ENCODE data around the gene CPNE4.

Gene CPNE4

DNA sequence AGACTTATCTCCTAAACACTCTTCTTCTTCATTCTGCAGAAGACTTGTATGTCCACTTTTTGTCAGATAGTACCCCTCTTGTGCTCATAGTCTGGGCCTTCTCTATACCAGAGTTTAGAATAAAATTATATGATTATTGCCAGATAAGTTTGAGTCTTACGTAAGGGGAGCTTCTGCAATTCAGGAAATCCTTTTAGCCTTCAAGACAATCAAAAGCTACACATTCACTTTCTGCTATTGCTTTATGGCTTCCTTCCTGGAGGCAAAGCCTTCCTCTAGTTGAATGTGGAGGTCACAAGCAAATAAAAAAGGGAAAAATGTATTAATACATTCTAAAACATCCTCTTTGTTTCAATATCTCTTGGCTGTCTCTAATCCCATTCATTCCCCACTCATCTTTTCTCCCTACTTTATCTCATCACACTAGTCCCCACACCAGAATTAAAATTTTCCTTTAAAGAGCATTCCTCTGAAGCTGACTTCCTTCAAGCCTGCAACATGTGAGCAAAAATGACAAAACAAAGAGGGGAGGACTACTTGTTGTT is 186.8 kb downstream of the CPNE4 start:
- TF ChIP-seq, protein P1, sequence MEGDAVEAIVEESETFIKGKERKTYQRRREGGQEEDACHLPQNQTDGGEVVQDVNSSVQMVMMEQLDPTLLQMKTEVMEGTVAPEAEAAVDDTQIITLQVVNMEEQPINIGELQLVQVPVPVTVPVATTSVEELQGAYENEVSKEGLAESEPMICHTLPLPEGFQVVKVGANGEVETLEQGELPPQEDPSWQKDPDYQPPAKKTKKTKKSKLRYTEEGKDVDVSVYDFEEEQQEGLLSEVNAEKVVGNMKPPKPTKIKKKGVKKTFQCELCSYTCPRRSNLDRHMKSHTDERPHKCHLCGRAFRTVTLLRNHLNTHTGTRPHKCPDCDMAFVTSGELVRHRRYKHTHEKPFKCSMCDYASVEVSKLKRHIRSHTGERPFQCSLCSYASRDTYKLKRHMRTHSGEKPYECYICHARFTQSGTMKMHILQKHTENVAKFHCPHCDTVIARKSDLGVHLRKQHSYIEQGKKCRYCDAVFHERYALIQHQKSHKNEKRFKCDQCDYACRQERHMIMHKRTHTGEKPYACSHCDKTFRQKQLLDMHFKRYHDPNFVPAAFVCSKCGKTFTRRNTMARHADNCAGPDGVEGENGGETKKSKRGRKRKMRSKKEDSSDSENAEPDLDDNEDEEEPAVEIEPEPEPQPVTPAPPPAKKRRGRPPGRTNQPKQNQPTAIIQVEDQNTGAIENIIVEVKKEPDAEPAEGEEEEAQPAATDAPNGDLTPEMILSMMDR (IDR thresholded peaks at IDR 0.05; ENCODE audit: low read depth, low read length), result no peak
- H3K27ac ChIP-seq, result no peak overlapping the region
- H3K4me3 ChIP-seq (ENCODE audit: low read depth, low read length), result no peak overlapping the region
- no peaks in the 10 kb centered on the region for H3K9me3 ChIP-seq (ENCODE audit: severe bottlenecking)
- DNase-seq, result no peak
- no peaks in the 10 kb centered on the region for H3K27me3 ChIP-seq (ENCODE audit: insufficient read depth, low read depth, severe bottlenecking)
- H3K36me3 ChIP-seq, result no peaks in the 10 kb centered on the region

DNA sequence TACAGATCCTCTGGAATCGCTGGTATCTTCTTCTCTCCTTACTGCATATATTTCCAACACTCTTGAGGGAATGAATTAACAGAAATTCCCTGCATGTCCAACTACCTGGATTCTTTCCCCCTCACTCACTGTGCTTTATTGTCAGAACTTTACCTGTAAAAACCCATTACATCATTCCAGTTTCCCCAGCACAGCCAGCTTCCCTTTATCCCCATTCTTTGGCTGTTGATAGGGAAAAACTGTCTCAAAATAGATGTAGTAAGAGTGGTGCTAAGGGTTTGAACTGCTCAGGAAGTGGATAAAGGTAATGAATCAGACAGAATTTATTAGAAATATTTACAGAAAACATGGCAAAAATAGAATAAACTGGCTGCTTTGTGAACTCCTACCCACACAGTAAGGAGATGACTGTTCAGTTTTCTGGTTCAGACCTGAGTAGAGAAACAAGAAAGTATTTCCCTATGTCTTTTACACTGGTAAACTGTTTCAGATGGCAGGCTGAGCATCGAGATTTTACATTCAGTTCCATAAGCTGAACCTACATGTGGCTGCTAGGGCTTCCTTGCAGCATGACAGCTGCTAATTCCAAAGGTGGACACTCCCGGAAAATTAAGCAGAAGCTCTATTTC is 188.4 kb downstream of the CPNE4 start:
- Histone ChIP-seq H3K36me3 (no peaks in the 10 kb centered on the region), H3K27me3 (ENCODE audit: insufficient read depth, low read depth, severe bottlenecking) (no peaks in the 10 kb centered on the region), H3K27ac (no peak overlapping the region), H3K9me3 (ENCODE audit: severe bottlenecking) (no peaks in the 10 kb centered on the region), H3K4me3 (ENCODE audit: low read depth, low read length) (no peak overlapping the region)
- no peak for DNase-seq
- TF ChIP-seq, protein P1 (IDR thresholded peaks at IDR 0.05; ENCODE audit: low read depth, low read length), result no peak

DNA sequence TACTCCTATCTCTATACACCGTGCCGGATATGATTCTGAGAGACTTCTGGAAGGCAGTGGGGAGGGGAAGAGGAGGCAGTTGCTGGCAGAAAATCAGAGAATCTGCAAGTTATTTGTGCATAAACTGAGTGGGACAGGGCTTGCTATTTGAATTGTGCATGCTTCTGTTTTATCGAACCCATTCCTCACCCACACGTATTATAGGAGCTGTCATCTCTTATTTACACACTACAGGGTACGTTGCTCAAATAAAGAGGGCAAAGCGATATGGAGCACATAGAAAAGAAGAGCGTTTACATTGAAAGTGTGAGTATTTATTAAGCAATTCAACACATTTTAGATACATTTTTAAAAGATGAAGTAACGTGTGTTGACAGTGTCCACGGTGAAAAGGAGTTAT is 191.6 kb downstream of the CPNE4 start:
- DNase-seq, result no peak
- no peaks in the 10 kb centered on the region for H3K27me3 ChIP-seq (ENCODE audit: insufficient read depth, low read depth, severe bottlenecking)
- H3K36me3 ChIP-seq, result no peaks in the 10 kb centered on the region
- H3K27ac ChIP-seq, result no peak overlapping the region
- H3K9me3 ChIP-seq (ENCODE audit: severe bottlenecking), result no peaks in the 10 kb centered on the region
- H3K4me3 ChIP-seq (ENCODE audit: low read depth, low read length), result no peak overlapping the region
- TF ChIP-seq, protein P1 (IDR thresholded peaks at IDR 0.05; ENCODE audit: low read depth, low read length), result no peak

DNA sequence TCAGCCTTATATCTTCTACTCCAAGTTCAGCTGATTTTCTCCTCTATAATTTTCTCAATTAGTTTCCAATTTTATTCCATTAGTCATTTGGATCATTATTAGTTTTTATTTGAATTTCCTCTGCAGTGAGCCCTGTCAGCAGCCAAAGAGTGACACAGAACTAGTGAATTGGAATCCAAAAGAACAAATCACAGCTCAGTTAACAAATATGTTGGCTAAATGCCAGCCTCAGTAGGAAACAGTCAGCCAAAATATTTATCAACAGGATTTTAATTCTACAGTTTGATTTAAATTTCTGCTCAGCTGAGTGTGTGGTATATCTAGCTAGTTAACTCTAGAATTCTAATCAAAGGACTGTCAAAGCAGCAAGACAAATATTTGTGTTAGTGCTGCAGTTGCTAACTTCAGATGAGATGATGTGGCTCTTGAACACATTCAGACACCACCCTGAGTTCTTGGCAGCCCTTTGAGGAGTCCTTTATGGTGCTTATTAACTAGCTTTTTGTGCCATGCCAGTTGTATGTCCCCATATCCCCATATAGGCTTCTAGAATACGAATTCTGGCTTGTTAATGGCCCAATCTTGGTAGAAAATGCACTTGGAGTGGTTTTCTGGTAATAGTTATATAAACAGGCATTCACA is 194.5 kb downstream of the CPNE4 start:
- TF ChIP-seq, protein P1 (IDR thresholded peaks at IDR 0.05; ENCODE audit: low read depth, low read length), result no peak
- no peak for DNase-seq
- Histone ChIP-seq H3K36me3 (no peaks in the 10 kb centered on the region), H3K4me3 (ENCODE audit: low read depth, low read length) (no peak overlapping the region), H3K27ac (no peak overlapping the region), H3K9me3 (ENCODE audit: severe bottlenecking) (no peaks in the 10 kb centered on the region), H3K27me3 (ENCODE audit: insufficient read depth, low read depth, severe bottlenecking) (no peaks in the 10 kb centered on the region)

DNA sequence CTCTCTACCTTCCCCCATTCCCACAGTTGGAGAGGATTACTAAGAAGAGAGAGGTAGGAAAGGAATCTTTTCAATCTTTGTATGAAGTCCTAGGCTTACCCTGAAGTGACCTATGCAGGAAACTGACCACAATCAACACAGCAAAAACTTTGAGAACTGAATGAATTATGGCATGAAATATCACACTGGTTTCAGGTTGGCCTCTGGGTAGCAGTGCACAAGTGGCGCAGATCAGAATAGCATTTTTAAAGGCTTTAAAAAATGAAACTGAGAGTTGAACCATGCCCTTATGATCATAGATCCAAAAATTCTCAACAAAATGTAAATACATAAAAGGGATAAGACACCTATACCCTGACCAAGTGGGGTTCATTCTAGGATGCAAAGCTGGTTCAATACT is 198.9 kb downstream of the CPNE4 start:
- no peaks in the 10 kb centered on the region for H3K36me3 ChIP-seq
- no peak for DNase-seq
- TF ChIP-seq, protein P1 (IDR thresholded peaks at IDR 0.05; ENCODE audit: low read depth, low read length), result no peak
- no peak overlapping the region for H3K4me3 ChIP-seq (ENCODE audit: low read depth, low read length)
- no peaks in the 10 kb centered on the region for H3K9me3 ChIP-seq (ENCODE audit: severe bottlenecking)
- no peaks in the 10 kb centered on the region for H3K27me3 ChIP-seq (ENCODE audit: insufficient read depth, low read depth, severe bottlenecking)
- no peak overlapping the region for H3K27ac ChIP-seq

Data from WERI-Rb-1 (cell line).